SU-DHL-6 (cell line): Measurements from ENCODE around the gene HIKESHI.

ENCODE experiments used
- H2AFZ ChIP-seq: fragments of 200-600 bp; sonication (generic); 2 replicates; pipeline ENCODE4 v1.6.1; 2014; ENCODE audit warnings: low read depth, mild to moderate bottlenecking, moderate library complexity, mixed read lengths, antibody characterized with exemption, low read length; ENCODE audit not compliant: severe bottlenecking
- H3F3A ChIP-seq: fragments of 200-600 bp; shearing (Covaris generic); 2 replicates; pipeline ENCODE4 v1.6.0; 2016; ENCODE audit warnings: antibody characterized with exemption, mild to moderate bottlenecking; ENCODE audit not compliant: insufficient read depth
- H3K27ac ChIP-seq: fragments of 200-600 bp; sonication (generic); 2 replicates; pipeline ENCODE4 v1.5.1; 2016; ENCODE audit warnings: low read depth, mild to moderate bottlenecking, low read length, moderate library complexity, mixed read lengths
- H3K27me3 ChIP-seq: fragments of 200-600 bp; sonication (generic), shearing (Covaris generic); 2 replicates; pipeline ENCODE4 v1.6.0; 2014; ENCODE audit warnings: mild to moderate bottlenecking, low read length
- H3K36me3 ChIP-seq: fragments of 200-600 bp; sonication (generic); 2 replicates; pipeline ENCODE4 v1.6.1; 2014; ENCODE audit warnings: mild to moderate bottlenecking, low read length, mixed read lengths
- H3K4me2 ChIP-seq: fragments of 300-600, 200-600 bp; shearing (Covaris generic), sonication (generic); 2 replicates; pipeline ENCODE4 v1.6.0; 2014; ENCODE audit warnings: low read length, low read depth, mild to moderate bottlenecking; ENCODE audit not compliant: poor library complexity, severe bottlenecking
- H3K4me3 ChIP-seq: fragments of 200-600 bp; sonication (generic); 2 replicates; pipeline ENCODE4 v1.5.1; 2014; ENCODE audit warnings: antibody characterized with exemption, low read length, mild to moderate bottlenecking, mixed read lengths; ENCODE audit not compliant: insufficient read depth, poor library complexity, severe bottlenecking
- H3K79me2 ChIP-seq: fragments of 200-600 bp; sonication (generic); 2 replicates; pipeline ENCODE4 v1.6.1; 2014; ENCODE audit warnings: mild to moderate bottlenecking, low read length, moderate library complexity; ENCODE audit not compliant: insufficient read depth
- H3K9ac ChIP-seq: fragments of 200-600 bp; sonication (generic); 2 replicates; pipeline ENCODE4 v1.7.0; 2014; ENCODE audit warnings: mild to moderate bottlenecking, low read length
- H3K9me2 ChIP-seq: fragments of 200-600 bp; sonication (generic); replicated peaks from 2 replicates; pipeline ENCODE4 v1.6.1; 2014; ENCODE audit warnings: low read length; ENCODE audit not compliant: insufficient read depth
- H3K9me3 ChIP-seq: fragments of 200-600 bp; sonication (generic); 2 replicates; pipeline ENCODE4 v1.6.1; 2014; ENCODE audit warnings: low read length, mixed read lengths; ENCODE audit not compliant: insufficient read depth
- H4K20me1 ChIP-seq: fragments of 200-600 bp; sonication (generic); 2 replicates; pipeline ENCODE4 v1.6.1; 2014; ENCODE audit warnings: low read depth, mild to moderate bottlenecking, antibody characterized with exemption, low read length, moderate library complexity, mixed read lengths
- CTCF ChIP-seq: fragments of 200-600 bp; sonication (generic); IDR thresholded peaks from one replicate; pipeline ENCODE4 v1.5.1; 2017; ENCODE audit warnings: antibody characterized with exemption, mild to moderate bottlenecking, low read length, moderate library complexity; ENCODE audit not compliant: insufficient read depth, poor library complexity, severe bottlenecking
- EZH2phosphoT487 ChIP-seq: fragments of 200-600 bp; sonication (generic), shearing (Covaris generic); conservative IDR thresholded peaks from 2 replicates; pipeline ENCODE4 v1.6.1; 2018; ENCODE audit warnings: mild to moderate bottlenecking, antibody characterized with exemption, low read length, moderate library complexity, mixed read lengths

HIKESHI gene

GRCh38 chr11:86302092-86302793 lies at the start of gene HIKESHI:
Gene HIKESHI, plus strand, starts transcription at chr11:86302240. Its CDS starts 209 bp downstream, at chr11:86302449.
- Histone ChIP-seq H3K4me3 (peak within 1 kb of the TSS; percentile 76), H3K79me2 (peaks cover 42% of the 10 kb centered on the region), H3K27ac (peak within 1 kb of the TSS; percentile 41), H3K9me2 (no peaks in the 10 kb centered on the region), H3K9me3 (no peaks in the 10 kb centered on the region), H2AFZ (peak within 1 kb of the TSS; percentile 79), H3K4me2 (peak within 1 kb of the TSS; percentile 89), H3K36me3 (peaks cover 9% of the 10 kb centered on the region; the same call in 1 of the 2 replicates), H3K9ac (peak within 1 kb of the TSS; percentile 77), H3K27me3 (no peaks in the 10 kb centered on the region), H3F3A (no peaks in the 10 kb centered on the region), H4K20me1 (no peaks in the 10 kb centered on the region)
- TF ChIP-seq CTCF (no peak), EZH2phosphoT487 (no peak)

GRCh38 chr11:86255896-86256295 lies 46.1 kb upstream of the HIKESHI start:
- Histone ChIP-seq H3K9ac (no peak overlapping the region), H3K9me3 (no peaks in the 10 kb centered on the region), H3F3A (no peaks in the 10 kb centered on the region), H3K27ac (no peak overlapping the region), H4K20me1 (peaks cover 18% of the 10 kb centered on the region), H3K4me3 (no peak overlapping the region), H3K36me3 (peaks cover 47% of the 10 kb centered on the region), H2AFZ (no peak overlapping the region), H3K79me2 (peaks cover 66% of the 10 kb centered on the region), H3K9me2 (no peaks in the 10 kb centered on the region), H3K27me3 (no peaks in the 10 kb centered on the region), H3K4me2 (no peak overlapping the region)
- TF ChIP-seq CTCF = no peak
- TF ChIP-seq EZH2phosphoT487 = no peak

- H3K36me3 ChIP-seq = peaks cover 40% of the 10 kb centered on the region
- no peak overlapping the region for H3K4me2 ChIP-seq
- H3K4me3 ChIP-seq = no peak overlapping the region
These were observed 45.4 kb upstream of the HIKESHI start for GRCh38 chr11:86256608-86257007.

More at GRCh38 chr11:86256608-86257007, 45.4 kb upstream of the HIKESHI start:
- no peaks in the 10 kb centered on the region for H3K27me3 ChIP-seq
- no peak for TF ChIP-seq EZH2phosphoT487
- TF ChIP-seq CTCF = no peak
- no peak overlapping the region for H3K27ac ChIP-seq
- H3K9me2 ChIP-seq = no peaks in the 10 kb centered on the region
- peaks cover 59% of the 10 kb centered on the region for H3K79me2 ChIP-seq
- H3F3A ChIP-seq = no peaks in the 10 kb centered on the region
- no peak overlapping the region for H3K9ac ChIP-seq
- H2AFZ ChIP-seq = no peak overlapping the region
- H4K20me1 ChIP-seq = peaks cover 12% of the 10 kb centered on the region
- no peaks in the 10 kb centered on the region for H3K9me3 ChIP-seq
